Vagina (tissue), 2 donors: ENCODE measurements around the gene JAKMIP1.

ENCODE experiments used
- POLR2A ChIP-seq, 2 donors: fragments of 450-650 bp; IDR thresholded peaks; one replicate each; pipeline ENCODE4 v1.6.1; 2017; ENCODE audit warnings: antibody characterized with exemption in 2 of 2, mild to moderate bottlenecking in 2 of 2, moderate library complexity in 2 of 2
- TF ChIP-seq, protein P1 (sequence below), 3 experiments: fragments of 450-650 bp in 2 of 3; fragments of 200-600 bp in 1 of 3; sonication (generic) in 1 of 3; IDR thresholded peaks; one replicate each; pipeline ENCODE4 v1.5.1; 2017 to 2019; ENCODE audit warnings: antibody characterized with exemption in 3 of 3, mild to moderate bottlenecking in 2 of 3, moderate library complexity in 2 of 3

DNA sequence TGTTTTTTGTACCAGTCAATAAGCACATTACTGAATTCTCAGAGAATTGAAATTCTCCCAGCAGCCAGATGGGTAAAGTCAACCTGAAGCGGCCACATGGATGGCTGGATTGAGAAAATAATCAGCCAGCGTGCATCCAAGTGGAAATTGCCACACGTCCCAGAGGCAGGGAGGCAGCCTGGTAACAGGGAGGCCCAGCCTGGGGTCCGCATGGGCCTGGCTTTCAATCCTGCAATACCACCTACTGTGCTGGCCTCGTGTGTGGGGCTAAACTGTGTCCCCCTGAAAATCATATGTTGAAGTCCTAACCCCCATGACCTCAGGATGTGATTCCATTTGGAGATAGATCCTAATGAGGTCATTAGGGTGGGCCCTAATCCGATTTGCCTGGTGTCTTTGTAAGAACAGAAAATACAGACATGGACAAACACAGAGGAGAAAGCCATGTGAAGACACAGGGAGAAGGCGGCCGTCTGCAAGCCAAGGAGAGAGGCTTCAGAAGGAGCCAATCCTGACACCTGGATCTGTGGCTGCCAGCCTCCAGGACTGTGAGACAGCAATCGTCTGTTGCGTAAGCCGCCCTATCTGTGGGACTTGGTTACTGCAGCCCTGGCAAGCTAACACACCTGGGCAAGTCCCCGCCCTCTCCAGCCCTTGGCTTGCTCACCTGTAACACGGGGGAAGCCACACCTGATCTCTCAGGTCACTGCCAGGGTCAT is 90.3 kb downstream of the JAKMIP1 start:
- TF ChIP-seq, protein P1, sequence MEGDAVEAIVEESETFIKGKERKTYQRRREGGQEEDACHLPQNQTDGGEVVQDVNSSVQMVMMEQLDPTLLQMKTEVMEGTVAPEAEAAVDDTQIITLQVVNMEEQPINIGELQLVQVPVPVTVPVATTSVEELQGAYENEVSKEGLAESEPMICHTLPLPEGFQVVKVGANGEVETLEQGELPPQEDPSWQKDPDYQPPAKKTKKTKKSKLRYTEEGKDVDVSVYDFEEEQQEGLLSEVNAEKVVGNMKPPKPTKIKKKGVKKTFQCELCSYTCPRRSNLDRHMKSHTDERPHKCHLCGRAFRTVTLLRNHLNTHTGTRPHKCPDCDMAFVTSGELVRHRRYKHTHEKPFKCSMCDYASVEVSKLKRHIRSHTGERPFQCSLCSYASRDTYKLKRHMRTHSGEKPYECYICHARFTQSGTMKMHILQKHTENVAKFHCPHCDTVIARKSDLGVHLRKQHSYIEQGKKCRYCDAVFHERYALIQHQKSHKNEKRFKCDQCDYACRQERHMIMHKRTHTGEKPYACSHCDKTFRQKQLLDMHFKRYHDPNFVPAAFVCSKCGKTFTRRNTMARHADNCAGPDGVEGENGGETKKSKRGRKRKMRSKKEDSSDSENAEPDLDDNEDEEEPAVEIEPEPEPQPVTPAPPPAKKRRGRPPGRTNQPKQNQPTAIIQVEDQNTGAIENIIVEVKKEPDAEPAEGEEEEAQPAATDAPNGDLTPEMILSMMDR (IDR thresholded peaks at IDR 0.05): no peak
- no peak for TF ChIP-seq POLR2A (IDR thresholded peaks at IDR 0.05)
